Type B pancreatic cell (in vitro differentiated cells): ENCODE data around the gene ATXN7L2. TPM values are rescaled to one million over a fixed set of nuclear protein-coding genes. Genes with fewer than 3 reads are reported as not detected.
A peak's percentile ranks its signal among the peaks of the same experiment; 100 is the strongest.

Experiments
- DNase-seq: peaks from one replicate; pipeline ENCODE4 v3.0.0; 2021; ENCODE audit warnings: mixed read lengths; ENCODE audit not compliant: unreplicated experiment; ENCODE audit errors: extremely low spot score
- H3K27ac Mint-ChIP-seq: 2 replicates; pipeline ENCODE4 v1.8.0; 2021; ENCODE audit warnings: mild to moderate bottlenecking, mixed read lengths
- H3K27me3 Mint-ChIP-seq: 2 replicates; pipeline ENCODE4 v1.8.0; 2021; ENCODE audit warnings: mixed read lengths
- H3K36me3 Mint-ChIP-seq: 2 replicates; pipeline ENCODE4 v1.8.0; 2021; ENCODE audit warnings: mixed read lengths
- H3K4me1 Mint-ChIP-seq: one replicate; pipeline ENCODE4 v1.8.0; 2021; ENCODE audit warnings: mixed read lengths; ENCODE audit not compliant: unreplicated experiment
- H3K4me3 Mint-ChIP-seq: 2 replicates; pipeline ENCODE4 v1.8.0; 2021; ENCODE audit warnings: mild to moderate bottlenecking, mixed read lengths
- H3K9me3 Mint-ChIP-seq: 2 replicates; pipeline ENCODE4 v1.8.0; 2021; ENCODE audit warnings: mixed read lengths
- CTCF ChIP-seq: fragments of 200-600 bp; sonication (generic); conservative IDR thresholded peaks from 2 replicates; pipeline ENCODE4 v1.5.0; 2021; ENCODE audit warnings: antibody characterized with exemption, mild to moderate bottlenecking
- total RNA-seq: library from RNA; stranded (reverse); gene quantifications from 2 replicates; pipeline ENCODE4 v1.2.1, GENCODE V29; 2021; ENCODE audit warnings: low replicate concordance

The ATXN7L2 gene
- total RNA-seq, 1 donor from 2014 or later: 12.0 TPM

- H3K4me3 Mint-ChIP-seq: no peak overlapping the region
- no peak for TF ChIP-seq CTCF
- DNase-seq: no peak
- H3K9me3 Mint-ChIP-seq: no peaks in the 10 kb centered on the region
- H3K27me3 Mint-ChIP-seq: peaks cover 8% of the 10 kb centered on the region
- no peaks in the 10 kb centered on the region for H3K36me3 Mint-ChIP-seq
- no peak overlapping the region for H3K27ac Mint-ChIP-seq
- H3K4me1 Mint-ChIP-seq: peaks cover 38% of the 10 kb centered on the region
Measured at GRCh38 chr1:109503935-109504334, 20.2 kb downstream of the ATXN7L2 start.

GRCh38 chr1:109504974-109505373 lies 21.3 kb downstream of the ATXN7L2 start:
- no peak for DNase-seq
- TF ChIP-seq CTCF: no peak
- H3K36me3 Mint-ChIP-seq: no peaks in the 10 kb centered on the region
- H3K27ac Mint-ChIP-seq: no peak overlapping the region
- H3K27me3 Mint-ChIP-seq: peaks cover 12% of the 10 kb centered on the region
- peaks cover 36% of the 10 kb centered on the region for H3K4me1 Mint-ChIP-seq
- H3K4me3 Mint-ChIP-seq: no peak overlapping the region
- no peaks in the 10 kb centered on the region for H3K9me3 Mint-ChIP-seq

GRCh38 chr1:109508001-109508872 lies 24.5 kb downstream of the ATXN7L2 start:
- Mint-ChIP-seq H3K36me3 (no peaks in the 10 kb centered on the region), H3K27ac (no peak overlapping the region), H3K4me3 (peak overlapping the region; percentile 89), H3K9me3 (no peaks in the 10 kb centered on the region), H3K27me3 (peaks cover 28% of the 10 kb centered on the region), H3K4me1 (peaks cover 22% of the 10 kb centered on the region)
- DNase-seq: no peak
- TF ChIP-seq CTCF: no peak

- DNase-seq: no peak
- no peaks in the 10 kb centered on the region for H3K36me3 Mint-ChIP-seq
- H3K27ac Mint-ChIP-seq: no peak overlapping the region
- H3K9me3 Mint-ChIP-seq: no peaks in the 10 kb centered on the region
- H3K4me3 Mint-ChIP-seq: peak overlapping the region; percentile 89
- peaks cover 22% of the 10 kb centered on the region for H3K4me1 Mint-ChIP-seq
- H3K27me3 Mint-ChIP-seq: peaks cover 28% of the 10 kb centered on the region
- no peak for TF ChIP-seq CTCF
Measured at GRCh38 chr1:109508873-109509175, 25.1 kb downstream of the ATXN7L2 start.

- TF ChIP-seq CTCF: no peak
- H3K9me3 Mint-ChIP-seq: no peaks in the 10 kb centered on the region
- no peaks in the 10 kb centered on the region for H3K36me3 Mint-ChIP-seq
- H3K27me3 Mint-ChIP-seq: peaks cover 28% of the 10 kb centered on the region
- H3K27ac Mint-ChIP-seq: peak within 1 kb of the TSS; percentile 55
- H3K4me3 Mint-ChIP-seq: peak within 1 kb of the TSS; percentile 94
- DNase-seq: no peak
- peaks cover 22% of the 10 kb centered on the region for H3K4me1 Mint-ChIP-seq
Measured at GRCh38 chr1:109509176-109510134, 25.8 kb downstream of the ATXN7L2 start, which contains the start of gene AMIGO1. TSS of gene AMIGO1 (minus strand) at chr1:109509727. CDS start at chr1:109508912, 815 bp downstream.
